GM18867 (cell line): ENCODE data around the gene LIF.

Source experiments
- ATAC-seq: cut with Tn5 transposase; IDR thresholded peaks from one replicate; pipeline ENCODE4 v1.9.1; 2021; ENCODE audit warnings: mild to moderate bottlenecking, moderate library complexity; ENCODE audit not compliant: unreplicated experiment

Gene LIF

DNA sequence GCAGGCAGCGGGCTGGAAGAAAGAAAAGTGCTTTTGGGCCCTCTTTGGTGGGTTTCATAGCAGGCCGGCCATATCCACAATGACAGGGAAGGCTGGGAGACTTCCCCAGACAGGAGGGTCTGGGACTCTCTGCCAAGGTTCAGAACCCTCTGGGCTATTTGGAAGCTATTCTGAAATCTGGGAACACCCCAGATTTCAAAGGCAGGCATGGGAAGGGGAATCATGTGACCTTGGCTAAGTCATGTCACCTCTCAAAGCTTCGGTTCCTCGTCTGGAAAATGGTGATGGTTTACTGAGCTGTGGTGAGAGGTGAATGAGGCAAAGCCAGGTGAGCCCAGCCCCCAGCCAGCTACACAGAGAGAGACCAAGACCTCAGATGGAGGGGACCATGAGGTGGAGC, 38.1 kb upstream of the LIF start:
- ATAC-seq = no peak

DNA sequence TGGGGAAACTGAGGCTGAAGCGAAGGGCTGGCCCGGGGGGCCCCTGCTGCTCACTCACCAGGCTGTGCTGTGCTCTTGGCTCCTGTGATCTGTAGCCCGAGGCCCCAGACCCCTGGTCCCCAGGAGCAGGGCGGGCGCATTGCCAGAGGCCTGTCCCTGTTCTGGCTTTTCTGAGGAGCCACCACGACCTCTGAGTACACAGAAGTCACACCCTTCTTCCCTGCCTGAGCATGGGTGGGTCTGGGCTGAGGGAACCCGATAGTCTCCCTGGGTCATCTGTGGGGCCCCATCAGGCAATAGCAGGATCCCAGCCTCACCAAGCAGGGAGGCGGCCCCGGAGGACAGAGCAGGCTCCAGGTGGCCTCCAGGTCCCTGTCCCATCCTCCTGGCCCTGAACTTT, 37.6 kb upstream of the LIF start:
- no peak for ATAC-seq

DNA sequence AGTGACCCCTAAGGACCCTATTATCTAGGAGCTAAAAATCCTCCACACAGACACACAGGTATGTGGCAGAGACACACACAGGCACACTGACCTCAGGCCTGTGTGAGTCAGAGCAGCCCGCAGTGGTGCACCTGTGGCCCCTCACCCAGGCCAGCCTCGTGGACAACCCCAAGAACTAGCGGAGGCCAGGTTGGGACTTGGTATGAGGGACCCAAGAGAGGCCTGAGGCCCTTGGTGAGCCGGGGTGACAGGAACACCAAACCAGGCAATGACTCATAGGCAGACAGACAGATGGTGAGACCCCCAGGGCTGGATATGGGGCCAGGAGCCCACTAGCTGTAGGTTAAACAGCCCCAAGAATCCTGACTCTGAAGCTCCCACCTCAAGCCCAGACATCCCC, 36.8 kb upstream of the LIF start:
- no peak for ATAC-seq

DNA sequence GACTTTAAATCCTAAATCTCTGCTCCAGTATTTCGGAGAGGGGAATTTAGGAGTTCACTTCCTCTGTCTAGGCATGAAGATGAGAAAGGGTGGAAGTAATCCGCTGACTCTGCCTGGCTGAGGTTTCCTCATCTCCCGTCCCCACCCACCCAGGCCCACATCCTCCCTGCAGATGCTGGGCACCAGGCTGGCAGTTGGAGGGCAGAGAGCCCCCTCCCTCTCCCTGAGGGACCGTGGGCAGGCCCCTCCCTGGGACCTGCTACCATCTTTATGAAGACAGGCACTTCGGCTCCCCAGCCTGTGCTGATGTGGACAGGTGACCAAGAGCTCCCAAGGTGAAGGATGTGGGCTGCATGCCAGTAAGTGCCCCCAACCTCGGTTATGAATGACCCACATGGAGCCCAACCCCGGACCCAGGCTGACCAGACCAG, 36.1 kb upstream of the LIF start:
- ATAC-seq = no peak

DNA sequence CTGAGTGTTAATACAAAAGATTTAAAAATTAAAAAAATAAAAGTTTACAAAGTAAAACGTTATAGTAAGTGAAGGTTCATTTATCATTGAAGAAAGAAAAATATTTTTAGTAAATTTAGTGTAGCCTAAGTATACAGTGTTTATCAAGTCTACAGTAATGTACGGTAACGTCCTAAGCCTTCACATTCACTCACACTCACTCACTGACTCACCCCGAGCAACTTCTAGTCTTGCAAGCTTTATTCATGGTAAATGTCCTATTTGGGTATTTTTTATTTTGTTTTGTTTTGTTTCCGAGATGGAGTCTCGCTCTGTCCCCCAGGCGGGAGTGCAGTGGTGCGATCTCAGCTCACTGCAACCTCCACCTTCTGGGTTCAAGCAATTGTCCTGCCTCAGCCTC, 33.9 kb upstream of the LIF start:
- ATAC-seq = no peak

DNA sequence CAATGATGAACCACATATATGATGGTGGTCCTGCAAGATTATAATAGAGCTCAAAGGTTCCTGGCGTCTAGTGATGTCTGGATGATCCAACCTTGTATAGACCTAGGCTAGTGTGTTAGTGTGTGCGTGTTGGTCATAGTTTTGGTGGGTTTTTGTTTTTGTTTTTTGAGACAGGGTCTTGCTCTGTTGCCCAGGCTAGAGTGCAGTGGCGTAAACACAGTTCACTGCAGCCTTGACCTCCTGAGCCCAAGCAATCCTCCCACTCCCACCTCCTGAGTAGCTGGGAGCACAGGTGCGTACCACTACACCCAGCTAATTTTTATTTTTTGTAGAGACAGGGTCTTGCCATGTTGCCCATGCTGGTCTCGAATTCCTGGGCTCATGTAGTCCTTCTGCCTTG, 33.4 kb upstream of the LIF start:
- ATAC-seq = no peak

DNA sequence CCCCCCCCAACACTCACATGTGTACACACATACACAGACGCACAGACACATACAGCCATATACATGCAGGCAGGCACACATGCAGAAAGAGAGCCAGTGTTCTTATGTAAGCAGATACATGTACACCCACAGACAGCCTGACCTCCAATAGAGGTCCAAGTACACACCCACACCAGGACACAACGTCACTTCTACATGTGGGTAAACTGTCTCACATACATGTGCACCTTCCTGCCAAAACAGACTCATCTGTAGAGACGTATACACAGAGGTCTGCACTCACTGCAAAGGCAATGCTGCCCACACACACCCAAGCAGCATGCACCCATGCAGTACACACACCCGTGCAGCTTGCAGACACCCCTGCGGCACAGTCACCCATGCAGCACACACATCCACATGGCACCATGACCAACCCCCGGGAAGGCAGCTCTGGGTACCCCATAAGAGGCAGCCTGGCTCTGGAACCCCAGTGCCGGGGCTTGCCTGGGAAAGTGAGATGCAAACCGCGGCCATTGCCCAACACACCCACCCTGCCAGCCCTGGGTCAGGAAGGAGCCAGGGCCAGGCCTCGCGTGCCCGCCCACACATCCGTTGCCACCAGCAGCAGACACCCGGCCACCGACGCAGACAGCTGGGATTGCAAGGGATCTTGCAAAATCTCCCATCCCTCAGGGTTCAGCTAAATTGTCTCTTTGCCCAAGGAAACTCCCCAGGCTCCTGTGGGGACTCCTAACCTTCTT, 32.7 kb upstream of the LIF start:
- no peak for ATAC-seq

DNA sequence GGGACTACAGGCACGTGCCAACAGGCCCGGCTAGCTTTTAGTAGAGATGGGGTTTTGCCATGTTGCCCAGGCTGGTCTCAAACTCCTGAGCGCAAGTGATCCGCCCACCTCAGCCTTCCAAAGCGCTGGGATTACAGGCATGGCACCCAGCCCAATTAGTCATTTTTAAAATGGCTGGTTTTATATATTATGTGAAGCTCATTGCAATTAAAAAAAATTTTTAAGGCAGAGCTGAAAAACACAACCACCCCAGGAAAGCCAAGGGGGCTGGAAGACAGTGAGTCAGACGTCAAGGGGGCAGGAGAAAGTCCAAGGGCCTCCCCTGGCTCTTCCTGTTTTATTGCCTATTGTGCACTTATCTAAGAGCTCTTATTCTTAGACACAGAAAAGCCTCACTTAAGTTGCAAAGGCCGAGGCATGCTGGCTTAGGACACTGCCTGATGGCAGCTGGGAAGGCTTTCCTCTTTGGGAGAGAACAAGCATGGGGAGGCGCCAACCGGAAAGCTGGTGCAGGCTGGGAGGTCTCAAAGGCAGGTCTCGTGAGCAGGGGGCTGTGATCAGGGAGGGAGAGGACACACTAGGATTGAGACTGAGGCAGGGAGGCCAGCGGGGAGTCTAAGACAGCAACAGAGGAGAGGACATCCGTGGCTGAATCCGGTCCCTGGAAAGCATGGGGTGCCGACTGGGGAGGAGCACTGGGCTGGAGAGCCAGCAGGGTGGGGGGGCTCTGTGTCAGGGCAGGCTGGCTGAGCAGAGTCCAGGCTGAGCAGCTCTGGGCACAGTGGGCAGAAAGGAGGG, 31.2 kb upstream of the LIF start:
- no peak for ATAC-seq

DNA sequence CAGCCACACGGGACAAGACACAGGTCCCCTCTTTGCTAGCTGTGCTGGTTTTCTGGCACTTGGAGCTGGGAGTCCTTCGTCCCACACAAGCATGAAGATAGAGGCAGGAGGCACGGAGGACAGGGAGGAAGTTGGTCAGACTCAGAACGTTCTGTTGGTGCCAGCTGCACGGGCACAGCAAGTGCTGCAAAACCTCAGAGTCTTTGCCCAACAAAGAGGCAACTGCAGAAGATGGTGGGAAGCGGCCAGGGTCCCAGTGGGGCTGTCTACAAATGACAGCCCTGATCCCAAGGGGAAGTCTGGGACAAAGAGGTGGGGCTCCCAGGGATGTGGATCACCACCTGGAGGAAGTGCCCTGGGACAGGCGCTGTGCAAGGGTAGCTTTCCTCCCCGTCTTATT, 29.5 kb upstream of the LIF start:
- ATAC-seq = no peak

DNA sequence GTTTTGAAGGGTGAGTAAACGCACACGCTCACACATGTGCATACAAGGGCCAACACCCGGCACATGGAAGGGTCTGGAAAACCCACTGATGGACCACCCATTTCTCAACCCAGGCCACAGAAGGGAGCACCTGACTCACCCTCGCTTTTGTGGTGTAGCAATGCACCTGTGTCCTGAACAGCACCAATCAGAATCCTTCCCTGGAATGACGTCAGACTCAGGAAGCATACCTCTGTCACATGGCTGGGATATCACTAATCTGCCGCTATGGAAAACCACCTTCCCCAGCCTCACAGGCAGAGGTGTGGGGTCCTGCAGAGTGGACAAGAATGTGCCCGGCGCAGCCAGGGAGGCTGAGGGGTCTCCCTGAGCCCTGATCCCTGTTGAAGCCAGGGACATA, 29.1 kb upstream of the LIF start:
- ATAC-seq = no peak

DNA sequence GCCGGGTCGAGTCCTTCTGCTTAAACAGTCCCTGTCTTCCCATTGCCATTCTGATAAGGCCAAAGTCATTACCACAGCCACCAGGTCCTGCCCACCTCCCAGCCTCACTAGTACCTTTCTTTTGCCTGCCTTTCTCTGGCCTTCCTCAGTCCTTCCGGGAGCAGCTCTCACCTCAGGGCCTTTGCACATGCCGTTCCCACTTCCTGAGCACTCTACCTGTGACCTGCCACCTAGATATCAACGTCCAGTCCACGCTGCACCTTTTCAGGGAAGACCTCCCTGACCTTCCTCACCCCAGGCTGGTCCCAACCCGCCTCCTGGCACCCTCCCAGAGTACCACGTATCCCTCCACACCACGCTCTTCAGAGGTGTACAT, 27.9 kb upstream of the LIF start:
- no peak for ATAC-seq

DNA sequence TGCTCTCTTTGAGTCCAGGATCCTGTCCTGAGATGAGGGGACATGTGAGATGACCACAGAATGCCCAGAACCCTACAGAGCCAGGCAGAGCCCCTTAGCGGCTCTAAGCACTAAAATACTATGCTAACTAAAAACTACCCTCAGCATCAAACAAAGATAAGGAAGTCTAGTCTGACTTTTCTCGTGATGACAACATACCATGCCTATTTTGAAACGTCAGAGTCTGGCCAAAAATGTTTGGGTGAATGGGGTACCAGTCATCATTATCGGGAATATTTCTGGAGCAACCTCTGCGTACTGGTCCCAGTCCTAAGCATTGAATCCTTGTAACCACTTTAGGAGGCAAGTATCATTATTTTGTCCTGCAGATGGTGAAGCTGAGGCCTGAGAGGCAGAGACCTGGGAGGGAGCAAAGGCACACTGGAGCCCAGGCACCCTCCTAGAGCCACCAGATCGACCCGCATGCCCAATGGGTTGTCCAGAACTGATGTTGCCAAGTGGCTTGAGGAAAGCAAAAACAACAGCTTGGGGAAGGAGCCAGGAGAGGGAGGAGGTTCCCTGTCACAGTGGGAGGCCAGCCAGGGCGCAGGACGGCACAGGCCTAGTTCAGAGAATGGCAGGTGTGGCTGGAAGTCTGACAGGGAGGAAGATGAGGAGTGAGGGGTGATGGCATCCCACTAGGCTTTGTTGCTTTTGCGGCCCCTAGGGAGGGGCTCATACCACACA, 27.3 kb upstream of the LIF start:
- no peak for ATAC-seq

DNA sequence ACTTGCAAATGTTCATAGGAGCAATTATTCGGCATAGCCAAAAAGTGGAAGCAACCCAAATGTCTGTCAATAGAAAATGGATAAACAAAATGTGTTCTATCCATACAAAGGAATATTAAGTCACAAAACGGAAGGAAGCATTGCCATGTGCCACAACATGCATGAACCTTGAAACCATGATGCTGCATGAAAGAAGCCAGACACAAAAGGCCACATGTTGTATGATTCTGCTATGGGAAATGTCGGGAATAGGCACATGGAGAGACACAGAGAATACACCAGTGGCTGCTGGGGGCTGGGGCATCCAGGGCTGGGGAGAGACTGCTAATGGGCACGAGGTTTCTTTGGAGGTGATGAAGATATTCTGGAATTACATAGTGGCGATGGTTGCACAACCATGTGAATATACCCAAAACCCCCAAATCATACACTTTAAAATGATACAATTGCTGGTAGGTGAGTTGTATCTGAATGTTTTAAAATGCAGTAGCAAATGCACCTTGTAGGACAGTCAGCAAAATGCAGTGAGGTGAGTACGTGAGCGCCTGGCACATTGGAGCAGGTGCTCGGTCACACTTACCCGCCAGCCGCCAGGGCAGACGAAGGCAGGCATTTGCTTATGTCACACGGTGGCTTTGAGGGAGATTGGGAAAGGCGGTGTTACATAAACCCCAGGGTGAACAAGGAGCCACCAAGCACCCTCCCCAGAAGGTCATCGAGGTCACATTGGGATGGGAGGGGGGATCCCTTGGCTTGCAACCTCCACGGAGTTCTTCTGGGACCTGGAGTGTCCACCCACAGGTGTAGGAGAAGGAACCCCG, 26.4 kb upstream of the LIF start:
- no peak for ATAC-seq

DNA sequence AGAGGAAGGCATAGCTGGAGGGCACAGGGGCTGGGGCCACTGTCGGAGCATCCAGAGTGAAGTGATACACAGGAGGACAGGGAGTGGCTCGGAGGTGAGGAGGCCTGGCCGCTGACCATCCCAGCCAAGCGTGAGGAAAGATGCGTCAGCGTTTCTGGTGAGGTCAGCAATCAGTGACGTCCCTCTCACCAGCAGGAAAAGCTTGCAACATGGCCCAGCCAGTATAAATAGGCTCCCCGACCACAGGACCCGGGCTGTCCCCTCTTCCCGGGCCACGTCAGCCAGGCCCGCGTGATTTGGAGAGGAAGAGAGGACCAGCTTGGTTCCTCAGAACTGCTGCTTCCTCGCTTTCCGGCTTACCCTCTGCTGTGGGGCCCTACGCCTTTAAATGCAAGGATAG, 24.3 kb upstream of the LIF start:
- ATAC-seq = no peak

DNA sequence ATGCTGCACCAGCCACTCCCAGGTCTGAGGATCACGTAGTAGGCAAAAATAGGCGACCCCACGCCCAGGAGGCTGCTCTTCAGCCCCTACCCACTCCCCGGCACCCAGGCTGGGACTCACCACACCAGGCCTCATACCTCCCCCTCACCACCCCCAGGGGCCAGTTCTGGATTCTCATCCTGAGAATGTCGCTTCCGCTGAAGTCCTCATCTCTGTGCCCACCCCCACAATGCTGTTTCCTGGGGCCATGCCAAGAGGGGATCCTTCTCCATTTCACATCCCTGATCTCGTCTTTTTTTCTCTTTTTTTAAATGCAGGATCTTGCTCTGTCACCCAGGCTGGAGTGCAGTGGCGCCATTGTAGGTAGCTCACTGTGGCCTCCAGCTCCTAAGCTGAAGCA, 21.8 kb upstream of the LIF start:
- ATAC-seq = no peak

DNA sequence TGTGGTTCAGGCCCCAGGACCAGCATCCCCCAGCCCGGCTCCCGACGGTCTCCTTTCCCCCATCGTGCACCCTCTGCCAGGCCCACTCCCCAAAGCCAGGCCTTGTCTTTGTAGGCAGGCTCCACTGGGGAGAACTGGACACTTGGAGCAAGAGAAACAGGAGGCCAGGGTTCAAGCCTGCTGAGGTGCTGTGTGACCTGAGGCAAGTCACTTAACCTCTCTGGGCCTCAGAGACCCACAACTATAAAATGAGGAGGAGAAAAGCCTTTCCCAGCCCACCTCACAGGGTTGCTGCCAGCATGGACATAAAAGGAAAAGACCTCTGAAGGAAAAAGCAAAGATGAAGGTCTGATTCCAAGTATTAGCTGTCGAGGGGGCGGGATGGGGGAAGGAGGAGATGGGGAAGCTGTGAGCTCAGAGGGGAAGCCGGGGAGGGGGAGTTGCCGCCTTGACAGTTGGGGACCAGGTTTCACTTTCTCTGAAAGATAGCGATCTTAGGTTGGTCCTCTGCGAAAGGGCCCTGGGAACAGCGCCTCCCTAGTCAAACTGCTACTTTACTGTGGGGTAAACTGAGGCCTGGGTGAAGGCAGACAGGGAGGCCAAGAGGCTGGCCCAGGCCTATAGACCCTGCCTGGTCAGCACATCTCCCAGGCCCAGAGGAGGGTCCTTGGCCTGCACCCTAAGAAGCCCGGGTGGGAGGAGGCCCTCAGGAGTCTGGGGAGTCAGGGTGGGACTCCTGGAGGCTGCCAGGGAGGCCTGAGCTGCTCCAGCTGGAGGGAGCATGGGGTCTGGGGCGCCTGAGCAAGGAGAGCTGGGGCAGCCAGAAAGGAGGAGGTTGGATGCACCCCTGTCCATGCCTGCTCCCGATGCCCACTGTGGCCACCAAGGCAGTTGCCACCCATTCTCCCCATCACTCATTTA, 21.1 kb upstream of the LIF start:
- ATAC-seq = no peak

DNA sequence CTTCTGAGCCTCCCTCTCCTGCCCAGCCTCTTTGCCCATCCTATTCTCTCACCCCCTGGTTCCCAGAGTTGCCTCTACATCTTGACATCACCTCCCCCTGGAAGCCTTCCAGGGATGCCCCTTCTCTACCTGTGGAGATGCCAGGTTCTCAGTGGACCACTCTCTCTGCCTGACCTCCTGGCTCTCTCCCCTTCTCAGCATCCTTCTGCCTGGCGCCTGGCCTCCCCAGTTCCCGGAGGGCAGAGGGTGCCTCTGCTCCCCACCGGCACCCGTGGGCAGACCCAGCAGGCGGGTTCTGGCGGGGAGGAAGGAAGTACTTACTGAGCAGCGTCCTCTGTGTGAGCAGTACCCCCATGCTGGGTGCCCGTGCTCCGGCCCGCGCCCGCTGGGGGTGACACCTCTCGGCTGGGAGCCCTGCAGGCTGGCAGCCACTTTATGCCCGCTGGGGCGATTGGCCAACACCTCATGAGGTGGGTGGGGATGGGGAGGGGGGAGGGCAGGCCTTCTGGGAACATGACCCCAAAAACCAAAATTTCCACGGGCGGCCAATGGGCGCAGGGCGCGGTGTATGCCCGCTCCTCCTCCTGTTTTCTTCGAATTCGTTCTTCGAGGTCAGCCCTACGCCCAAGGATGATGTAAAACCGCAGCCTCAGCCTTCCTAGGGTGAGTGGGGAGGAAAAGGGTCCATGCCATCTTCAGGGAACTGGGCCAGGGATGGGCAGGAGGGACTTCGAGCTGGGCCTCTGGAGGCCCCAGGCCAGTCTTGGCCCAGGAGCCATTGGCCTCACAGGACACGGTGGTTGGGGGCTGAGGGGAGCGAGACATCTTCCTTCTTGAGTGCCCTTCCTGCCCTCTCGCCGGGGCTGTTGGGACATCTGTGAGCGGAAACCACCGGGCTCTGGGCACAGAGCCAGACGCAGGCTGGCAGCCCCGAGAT, 20.2 kb upstream of the LIF start, which contains the start of gene OSM:
OSM (minus strand) TSS at position 407 of the 937 bp plus-strand sequence; CDS start at position 355, 52 bp downstream.
- no peak for ATAC-seq

DNA sequence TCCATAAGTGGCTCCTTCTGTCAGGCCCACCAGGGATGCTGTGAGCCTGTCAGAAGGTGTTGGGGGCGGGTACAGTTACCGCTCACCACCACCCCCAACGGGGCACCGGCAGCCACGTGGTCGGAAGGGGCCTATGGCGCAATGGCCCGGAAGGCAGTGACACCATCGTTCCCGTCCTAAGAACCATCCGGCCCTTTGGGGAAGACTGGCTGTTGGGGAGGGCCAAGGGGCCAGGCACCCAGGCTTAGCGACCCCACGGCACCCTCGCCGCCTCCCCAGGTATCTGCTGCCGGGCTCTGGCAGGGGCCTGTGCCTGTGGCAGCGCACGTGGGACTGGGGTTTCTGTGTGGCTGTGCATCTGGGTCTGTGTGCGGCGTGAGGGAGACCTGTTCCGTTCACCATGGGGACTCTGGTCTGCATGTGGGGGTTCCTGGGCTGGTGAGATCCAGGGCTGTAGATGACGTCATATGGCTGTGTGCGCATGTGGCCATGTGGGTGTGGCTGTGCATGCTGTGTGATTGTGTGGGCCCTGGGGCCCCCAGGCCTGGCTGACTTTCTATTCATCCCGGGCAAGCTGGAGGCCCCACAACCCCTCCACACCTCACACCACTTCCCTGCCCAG, 19.4 kb upstream of the LIF start:
- peak; percentile 67 for ATAC-seq
